HG03135 (cell line): ENCODE data around the gene EPHA5.

Experiments used
- ATAC-seq: cut with Tn5 transposase; IDR thresholded peaks from one replicate; pipeline ENCODE4 v1.9.1; 2021; ENCODE audit warnings: mild to moderate bottlenecking, moderate library complexity; ENCODE audit not compliant: unreplicated experiment

EPHA5 gene

DNA sequence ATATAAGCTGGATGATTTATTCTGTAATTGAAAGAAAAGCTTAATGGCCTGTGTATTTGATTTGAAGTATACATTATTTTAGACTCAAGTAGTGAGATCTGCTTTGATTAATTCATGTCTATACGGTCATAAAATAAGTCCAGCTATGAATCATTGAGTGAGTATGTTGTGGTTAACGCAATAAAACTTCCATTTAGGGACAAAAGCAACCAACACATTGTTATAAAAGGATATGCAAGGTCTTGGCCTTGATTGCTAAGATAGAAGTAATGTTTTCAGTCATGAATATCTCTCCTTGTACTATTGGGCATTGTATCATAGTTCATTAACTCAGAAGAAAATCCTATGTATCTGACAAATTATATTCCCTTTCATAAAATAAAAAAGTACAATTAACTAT lies 162.1 kb downstream of the EPHA5 start:
- no peak for ATAC-seq

DNA sequence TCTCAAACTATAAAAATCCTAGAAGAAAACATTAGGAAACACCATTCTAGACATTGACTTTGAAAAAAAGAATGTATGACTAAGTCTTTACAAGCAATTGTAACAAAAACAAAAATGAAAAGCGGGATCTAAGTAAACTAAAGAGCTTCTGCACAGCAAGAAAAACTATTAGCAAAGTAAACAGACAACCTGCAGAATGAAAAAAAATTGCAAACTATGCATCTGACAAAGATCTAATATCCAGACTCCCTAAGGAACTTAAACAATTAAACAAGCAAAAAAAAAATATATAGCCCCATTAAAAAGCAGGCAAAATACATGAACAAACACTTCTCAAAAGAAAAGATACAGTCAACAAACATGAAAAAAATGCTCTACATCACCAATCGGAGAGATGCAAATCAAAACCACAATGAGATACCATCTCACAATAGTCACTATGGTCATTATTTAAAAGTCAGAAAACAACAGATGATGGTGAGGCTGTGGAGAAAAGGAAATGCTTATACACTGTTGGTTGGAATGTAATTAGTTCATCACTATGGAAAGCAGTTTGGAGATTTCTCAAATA lies 168.1 kb downstream of the EPHA5 start:
- no peak for ATAC-seq

DNA sequence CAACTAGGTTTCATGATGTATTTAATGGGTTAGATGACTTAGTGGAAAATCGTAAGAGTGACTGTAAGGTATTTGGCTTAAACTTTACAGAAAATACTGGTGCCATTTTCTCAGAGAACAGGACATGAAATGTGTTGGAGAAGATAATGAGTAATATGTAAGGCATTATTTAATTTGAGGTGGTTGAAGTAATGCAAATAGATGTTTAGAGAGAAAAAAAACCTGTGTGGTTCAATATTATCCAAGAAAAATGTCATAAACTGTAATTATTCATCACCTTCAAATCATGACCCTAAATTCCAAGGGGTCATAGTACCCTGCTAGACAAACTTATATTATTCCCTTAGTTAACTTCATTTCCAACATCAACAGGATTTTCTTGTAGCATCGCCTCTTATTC lies 171.7 kb downstream of the EPHA5 start:
- ATAC-seq: no peak

DNA sequence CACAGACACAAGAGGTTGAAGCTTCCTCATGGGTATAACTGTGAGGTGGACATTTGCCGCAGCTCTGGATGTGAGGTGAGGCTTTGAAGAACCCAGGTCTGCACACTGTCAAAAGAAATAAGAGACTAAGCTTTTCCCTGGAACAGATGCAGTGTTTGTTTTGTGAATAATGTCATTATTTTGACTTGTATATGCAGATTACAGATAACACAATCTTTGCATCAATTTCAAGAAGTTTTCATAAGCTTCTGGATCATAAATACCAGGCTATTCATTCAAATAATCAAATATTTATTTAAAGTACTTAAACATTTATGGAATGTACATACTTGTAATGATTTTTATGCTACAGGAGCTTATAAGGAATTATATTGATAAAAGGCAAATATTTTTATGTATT lies 174.8 kb downstream of the EPHA5 start:
- ATAC-seq: no peak

DNA sequence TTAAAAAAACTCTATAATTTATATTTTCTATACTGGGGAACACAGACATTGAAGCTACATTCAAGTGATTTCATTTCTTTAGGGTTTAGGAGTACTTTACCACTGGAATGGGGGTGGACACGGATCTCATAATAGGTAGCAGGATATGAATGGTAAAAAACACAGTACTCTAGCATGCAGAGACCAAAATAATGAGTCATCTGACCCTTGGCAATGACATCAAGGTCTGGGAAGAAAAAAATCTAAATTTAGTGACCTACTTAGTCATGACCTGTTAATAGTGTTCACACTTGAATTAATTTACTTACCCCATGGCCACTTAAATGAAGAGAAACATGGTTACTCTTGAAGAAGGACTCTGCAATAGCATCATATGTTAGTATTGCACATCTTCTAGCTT lies 187.9 kb downstream of the EPHA5 start:
- no peak for ATAC-seq

DNA sequence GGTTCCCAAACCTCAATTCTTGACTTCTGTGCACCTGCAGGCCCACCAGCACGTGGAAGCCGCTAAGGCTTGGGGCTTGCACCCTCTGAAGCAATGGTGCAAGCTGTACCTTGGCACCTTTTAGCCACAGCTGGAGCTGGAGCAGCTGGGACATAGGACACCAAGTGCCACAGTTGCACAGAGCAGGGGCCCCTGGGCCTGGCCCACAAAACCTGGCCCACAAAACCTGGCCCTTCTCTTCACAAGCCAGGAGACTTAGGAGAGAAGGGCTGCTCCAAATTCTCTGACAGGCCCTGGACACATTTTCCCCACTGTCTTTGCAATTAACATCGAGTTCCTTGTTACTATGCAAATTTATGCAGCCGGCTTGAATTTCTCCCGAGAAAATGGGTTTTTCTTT lies 197.8 kb downstream of the EPHA5 start:
- ATAC-seq: no peak

DNA sequence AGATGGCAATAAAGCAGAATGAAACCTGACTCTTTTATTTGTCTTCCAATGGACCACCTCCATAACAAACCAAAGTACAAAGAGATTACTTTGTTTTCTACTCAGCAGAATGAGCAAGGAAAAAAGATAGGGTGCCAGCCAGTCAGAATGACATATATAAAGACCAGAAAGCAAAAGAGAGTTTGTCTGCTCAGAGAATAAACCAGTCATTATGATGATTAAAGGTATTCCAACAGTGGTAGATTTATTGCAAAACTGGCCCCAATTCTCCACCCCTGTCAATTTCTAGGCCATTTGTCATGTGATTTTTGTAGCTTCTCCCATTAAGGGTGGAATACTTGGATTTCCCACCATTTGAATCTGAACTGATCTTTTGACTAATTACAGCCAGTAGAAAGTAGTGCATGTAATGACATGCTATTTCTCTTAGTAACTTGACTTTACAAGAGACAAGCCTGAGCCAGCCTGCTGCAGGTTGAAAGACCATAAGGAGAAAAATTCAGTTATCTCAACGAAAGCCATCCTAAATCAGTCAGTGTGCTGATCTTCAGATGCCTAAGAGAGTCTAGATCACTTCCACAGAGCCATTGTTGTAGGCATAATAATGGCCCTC lies 203.1 kb downstream of the EPHA5 start:
- ATAC-seq: no peak

DNA sequence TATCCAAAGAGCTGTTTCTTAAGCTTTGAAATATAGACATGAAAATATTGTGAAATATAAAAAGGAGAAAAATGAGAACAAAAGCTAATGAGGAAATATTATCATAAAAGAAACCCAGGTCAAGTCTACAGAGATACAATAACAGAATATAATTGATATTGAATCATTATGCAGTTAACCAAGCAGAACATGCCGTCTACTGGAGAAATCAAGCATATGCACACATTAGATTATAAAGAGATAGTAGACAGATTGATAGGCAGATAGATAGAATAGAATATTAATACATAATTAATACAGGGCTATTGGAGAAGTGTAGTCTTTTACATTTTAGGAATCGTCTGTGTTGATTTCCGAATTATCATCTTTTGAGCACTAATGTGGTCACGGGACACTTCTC lies 208.5 kb downstream of the EPHA5 start:
- no peak for ATAC-seq

DNA sequence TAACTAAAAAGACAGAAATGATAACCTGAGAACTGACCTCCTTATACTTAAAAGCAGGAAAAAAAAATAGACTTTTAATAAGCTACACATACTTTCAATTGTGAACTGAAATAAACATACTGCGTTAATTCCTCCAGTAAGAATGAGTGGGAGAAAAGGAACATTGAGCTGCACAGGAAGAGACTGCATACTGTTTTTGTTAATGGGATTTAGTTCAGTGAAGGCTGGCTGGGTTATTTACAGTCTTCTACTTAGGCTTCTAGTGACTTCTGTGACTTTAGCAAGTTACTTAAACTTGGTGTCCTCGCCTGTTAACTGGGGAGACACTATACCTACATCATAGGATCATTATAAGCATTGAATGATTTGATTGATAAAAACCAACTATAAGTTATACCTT lies 213.3 kb downstream of the EPHA5 start:
- ATAC-seq: no peak

DNA sequence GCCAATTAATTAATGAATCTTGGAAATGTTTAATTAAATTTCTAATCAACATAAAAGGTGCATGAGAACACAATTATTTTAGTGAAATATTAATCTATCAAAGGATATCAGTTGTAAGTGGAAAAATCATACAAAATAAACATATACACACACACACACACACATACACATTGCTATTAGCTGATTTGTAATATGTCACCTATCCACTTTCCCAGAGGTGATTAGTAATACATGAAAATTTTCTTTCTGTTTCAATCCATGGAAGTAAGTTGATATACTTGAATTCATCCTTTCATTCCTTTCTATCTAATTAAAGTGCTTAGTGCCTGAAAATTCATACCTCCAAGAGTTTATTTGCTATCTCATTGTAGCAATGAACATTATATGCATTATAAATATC lies 213.7 kb downstream of the EPHA5 start:
- ATAC-seq: no peak

DNA sequence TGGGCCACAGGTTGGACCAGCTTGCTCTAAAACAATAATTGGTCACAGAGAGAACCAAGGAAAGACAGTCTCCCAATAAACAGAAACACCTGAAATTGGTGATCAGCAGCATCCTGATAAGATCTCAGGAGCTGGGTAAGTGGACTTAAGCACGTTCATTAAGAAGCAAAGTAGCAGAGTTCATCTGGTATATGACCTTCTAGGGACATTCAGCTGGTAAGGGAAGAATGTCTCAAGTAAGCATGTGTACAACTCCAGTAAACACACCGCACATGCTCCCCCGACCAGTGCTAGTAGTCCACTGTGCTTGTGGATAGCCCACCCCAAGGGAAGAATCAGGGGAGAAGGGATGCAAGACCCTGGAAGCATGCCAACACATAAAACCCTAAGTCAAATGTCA lies 216.9 kb downstream of the EPHA5 start:
- ATAC-seq: no peak

DNA sequence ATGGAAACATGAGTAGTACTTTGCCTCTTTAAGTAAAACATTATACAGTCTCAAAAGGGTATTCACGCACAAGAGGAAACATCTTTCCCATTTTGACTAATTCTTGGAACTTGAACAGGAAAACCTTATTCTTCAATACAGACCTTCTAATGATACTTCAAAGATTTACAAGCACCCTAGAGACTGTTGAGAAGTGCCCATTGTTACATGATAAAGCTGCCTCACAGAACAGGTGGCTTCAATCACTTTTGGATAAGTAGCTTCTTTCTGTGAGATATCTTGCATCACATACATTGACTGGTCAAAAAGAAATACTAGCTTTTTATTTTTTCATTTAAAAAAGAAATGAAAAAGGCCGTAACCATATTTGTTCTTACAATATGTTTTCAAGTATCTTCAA lies 219.4 kb downstream of the EPHA5 start:
- no peak for ATAC-seq

DNA sequence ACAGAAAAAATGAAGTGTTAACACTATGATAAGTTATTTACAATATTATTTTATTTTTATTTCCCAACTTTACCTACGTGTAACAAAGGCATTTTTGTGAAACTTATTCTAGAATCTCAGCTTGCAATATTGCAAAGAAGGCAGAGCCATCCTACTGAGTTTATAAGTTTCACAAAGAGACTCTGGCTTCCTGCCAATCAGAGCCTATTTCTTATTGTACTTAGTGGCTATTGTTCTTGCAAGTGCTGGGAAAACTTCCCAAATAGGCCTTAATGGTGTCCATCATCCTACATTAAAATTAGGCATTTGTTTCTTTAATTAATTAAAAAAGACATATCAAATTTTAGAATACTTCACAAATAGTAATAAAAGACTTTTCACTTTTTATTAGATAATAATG lies 233.2 kb downstream of the EPHA5 start:
- no peak for ATAC-seq

DNA sequence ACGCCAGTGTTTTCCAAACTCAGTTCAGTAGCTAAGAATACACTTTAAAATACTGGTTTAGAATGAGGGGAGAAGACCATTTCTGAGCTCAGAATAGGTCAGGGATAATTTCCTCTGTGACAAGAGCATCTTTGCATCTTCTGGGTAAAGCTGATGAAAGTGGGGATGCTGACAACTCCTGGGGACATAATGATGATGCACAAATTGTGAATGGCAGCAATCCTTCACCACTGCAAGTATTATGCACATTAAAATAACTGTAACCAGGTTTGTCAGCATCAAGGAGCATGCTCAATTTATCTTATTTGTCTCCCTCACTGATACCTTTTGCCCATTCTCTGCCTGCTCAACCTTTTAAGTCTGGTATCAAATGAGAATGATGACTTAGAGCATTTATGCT lies 248.2 kb downstream of the EPHA5 start:
- no peak for ATAC-seq

DNA sequence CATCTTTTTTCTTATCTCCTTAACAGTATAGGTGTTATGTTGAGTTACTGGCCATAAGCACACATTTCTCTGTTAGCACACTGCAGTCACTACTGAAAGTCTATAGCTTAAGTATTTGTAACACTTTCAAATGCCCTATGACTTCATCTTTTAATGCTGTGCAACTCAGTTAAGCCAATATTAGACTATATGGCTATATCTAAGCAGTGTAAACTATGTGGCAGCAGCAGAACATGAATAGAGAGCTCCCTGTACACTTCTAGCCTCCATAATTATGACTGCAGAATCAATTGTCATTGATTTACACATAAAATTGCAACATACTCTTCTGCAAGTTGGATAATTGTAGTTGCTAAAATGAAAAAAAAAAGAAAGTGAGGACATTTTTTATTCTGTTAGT lies 250.3 kb downstream of the EPHA5 start:
- ATAC-seq: no peak

DNA sequence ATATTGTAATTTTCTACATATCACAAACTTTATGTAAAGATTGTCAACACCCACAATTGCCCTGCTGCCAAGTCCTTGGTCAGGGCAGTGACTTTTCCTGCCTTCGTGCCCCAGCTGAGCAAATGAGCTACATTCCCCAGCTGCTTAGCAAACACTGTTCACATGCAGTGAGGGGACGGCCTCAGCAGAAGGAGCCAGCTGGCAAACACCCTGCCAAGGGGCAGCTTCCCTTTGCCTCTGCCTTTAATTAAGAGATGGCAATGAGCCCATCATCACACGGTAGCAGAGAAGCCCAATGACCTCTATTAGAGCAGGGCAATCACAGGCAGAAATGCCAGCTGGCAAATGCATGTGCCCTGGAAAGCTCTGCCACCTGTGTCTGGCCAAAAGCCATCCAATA lies 253.4 kb downstream of the EPHA5 start:
- no peak for ATAC-seq

DNA sequence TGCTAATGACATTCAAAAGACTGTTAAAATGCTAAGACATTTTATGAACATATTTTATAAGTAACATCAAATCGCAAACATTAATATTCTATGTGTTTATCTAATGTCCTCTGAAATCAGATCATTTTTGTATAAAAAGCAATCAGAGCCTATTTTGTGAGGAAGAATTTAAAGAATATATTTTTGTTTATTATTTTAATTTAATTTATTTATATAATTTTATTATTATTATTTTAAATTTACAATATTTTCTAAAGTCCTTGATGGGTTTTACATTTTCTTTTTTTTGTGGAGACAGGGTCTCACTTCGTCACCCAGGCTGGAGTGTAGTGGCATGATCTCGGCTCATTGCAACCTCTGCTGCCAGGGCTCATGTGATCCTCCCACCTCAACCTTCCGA lies 262.8 kb downstream of the EPHA5 start:
- ATAC-seq: no peak

DNA sequence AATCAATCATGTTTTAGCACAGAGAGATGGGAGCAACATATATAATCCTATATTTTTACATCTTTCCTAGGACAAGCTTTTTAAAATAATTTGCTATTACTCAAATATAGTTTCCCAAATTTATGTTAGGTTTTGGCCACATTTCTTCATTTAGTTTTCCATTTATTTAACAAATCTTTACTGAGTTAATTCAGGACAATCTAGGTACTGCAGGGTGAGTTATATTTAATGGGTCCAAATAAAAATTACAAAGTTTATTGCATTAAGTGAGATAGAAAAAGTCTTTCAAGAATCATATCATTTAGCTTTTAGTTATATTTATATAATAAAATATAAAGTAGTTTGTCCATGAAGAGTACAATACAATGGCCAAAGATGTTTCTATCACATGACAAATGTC lies 269.2 kb downstream of the EPHA5 start:
- ATAC-seq: no peak

DNA sequence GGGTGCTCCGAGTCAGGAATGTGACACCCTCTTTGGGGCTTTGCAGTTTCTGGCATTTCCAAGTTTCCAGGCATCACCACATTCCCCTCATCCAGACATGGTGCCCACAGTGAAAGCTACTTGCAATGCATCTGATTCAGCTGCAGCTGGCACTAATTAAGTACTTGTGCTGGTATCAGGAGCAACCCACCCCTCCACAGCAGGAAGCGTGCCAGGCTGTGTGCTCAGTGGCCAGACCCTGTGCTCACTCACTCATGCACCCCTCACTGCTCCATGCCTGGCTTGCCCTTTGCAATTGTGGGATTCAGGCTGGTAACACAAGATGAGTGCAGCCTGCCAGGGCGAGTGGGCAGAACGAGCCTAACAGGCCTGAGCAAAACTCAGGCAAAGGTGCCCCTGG lies 271.2 kb downstream of the EPHA5 start:
- ATAC-seq: no peak

DNA sequence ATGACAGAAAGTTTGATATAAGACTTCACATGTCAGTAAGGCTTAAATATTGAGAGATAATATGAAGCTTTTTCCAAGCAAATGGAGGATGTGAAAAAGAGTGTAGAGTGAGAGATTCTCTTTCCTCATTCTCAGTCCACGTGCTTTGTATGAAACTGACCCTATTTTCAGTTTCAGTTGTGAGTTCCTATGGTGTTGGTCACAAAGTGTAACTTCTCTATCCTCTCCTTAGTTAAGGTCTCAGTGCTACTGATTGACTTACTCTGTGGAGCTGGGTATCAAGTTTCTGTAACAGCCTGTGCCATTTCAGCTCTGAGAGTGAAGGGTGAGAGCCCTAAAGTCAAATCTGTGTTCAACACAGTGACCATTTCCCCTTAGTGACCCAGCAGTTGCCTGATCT lies 277.2 kb downstream of the EPHA5 start:
- ATAC-seq: peak; percentile 63

DNA sequence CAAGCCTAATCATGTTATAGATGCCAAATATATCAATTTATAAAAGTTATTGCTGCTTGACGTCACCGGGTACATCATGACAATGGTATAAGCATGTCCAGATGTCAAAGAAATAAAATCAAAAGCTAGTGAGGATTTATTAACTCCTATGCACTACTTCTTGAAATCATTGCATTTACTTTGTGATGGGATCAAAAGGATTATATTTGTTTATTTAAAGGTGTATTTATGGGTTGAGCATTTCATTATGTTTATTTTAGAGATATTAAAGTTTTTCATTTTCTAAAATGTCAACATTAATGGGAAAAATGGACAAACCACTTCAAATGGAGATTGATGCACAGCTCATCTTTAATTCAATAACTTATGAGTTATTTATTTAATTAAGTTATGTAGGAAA lies 277.8 kb downstream of the EPHA5 start:
- ATAC-seq: no peak

DNA sequence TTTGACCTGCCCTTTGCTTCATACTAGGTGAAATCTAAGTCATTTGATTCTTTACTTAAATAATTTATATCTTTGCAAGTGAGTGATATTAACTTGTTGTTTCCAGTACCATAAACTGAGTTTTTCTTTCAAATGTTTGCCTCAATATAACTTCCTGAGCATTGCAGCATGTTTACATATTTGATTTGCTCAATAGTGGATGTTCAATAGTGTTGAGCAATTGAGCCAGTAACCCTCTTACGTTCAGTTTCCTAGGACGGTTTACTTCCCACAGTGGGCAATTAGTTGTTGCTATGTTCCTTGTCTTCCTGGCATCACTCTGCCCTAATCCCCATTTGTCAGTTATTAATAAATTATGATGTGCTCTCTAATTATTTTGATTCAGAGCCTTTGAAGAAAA lies 278.5 kb downstream of the EPHA5 start:
- no peak for ATAC-seq

DNA sequence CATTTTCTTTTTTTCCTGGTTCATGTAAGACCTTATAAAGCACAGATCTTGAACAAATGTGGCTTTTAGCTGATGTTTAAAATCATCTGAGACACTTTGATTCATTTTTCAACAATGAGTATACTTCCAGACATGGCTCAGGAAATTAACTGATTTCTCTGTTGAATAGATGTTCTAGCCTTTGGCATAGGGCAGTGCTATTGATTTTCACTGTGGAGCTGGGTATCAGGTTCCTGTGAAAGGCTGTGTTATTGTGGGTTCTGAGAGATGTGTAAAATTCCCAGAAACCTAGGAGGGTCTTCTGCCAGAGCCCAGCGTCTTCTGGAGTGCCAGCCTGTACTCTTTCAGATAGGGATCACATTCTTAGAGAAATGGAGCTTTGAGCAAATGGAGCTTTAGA lies 278.9 kb downstream of the EPHA5 start:
- no peak for ATAC-seq
